C4-2B (cell line): ENCODE measurements around the gene GPC5.

Experiments used
- CTCF ChIP-seq: fragments of 450-650 bp; conservative IDR thresholded peaks from 2 replicates; pipeline ENCODE4 v1.5.1; 2017; ENCODE audit warnings: mild to moderate bottlenecking
- ZFX ChIP-seq: fragments of 450-650 bp; IDR thresholded peaks from 2 replicates; pipeline ENCODE4 v1.6.1; 2017

GRCh38 chr13:91714855-91715254 lies 316.4 kb downstream of the GPC5 start:
- TF ChIP-seq CTCF (no peak), ZFX (no peak)
